ENCODE measurements around the gene IPO8.

GRCh38 chr12:30580344-30580743 lies 115.3 kb downstream of the IPO8 start:
- TF ChIP-seq CTCF (IDR thresholded peaks at IDR 0.05) (no peak), EP300 (IDR thresholded peaks at IDR 0.05) (no peak), POLR2A (IDR thresholded peaks at IDR 0.05) (no peak)
